ENCODE measurements around the gene TSPAN3.
A peak's percentile ranks its signal among the peaks of the same experiment; 100 is the strongest.

The TSPAN3 gene

DNA sequence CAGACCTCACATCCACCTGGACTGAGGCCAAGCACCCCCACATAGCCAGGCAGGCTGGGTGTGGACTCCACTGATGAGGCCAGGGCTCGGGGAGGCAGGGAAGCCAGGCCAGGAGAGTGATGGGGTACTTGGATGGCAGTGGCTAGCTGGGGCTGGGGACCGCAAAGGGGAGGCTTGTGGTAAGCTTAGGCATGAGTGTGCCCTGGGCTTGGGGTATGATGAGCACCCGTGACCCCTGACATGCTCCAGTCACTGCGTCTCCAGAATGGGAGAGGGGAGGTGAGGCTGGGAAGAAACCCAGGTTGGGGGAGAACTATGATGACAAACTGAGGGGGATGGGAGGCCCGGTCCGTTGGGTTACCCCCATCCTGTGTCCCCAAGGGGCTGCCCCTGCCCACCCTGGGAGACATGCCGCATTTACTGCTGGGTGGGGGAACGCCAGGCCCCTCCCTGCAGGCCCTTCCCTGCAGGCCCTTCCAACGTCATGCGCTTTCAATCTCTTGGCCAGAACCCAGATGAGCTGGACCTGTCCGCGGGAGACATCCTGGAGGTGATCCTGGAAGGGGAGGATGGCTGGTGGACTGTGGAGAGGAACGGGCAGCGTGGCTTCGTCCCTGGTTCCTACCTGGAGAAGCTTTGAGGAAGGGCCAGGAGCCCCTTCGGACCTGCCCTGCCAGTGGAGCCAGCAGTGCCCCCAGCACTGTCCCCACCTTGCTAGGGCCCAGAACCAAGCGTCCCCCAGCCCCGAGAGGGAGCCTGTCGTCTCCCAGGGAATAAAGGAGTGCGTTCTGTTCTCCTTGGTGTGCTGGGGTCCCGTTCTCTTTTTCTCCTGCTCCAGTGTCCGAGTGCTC lies 34.1 kb downstream of the TSPAN3 start:
- DNase-seq (ENCODE audit: low spot score) = peak; percentile 73
- Histone ChIP-seq H3K9me3 (ENCODE audit: severe bottlenecking) (no peaks in the 10 kb centered on the region), H3K27ac (ENCODE audit: poor library complexity, severe bottlenecking) (no peak overlapping the region), H3K36me3 (ENCODE audit: low read depth) (no peaks in the 10 kb centered on the region), H3K4me1 (ENCODE audit: insufficient read depth, poor library complexity, severe bottlenecking) (no peaks in the 10 kb centered on the region), H3K4me3 (ENCODE audit: severe bottlenecking) (no peak overlapping the region), H3K27me3 (ENCODE audit: insufficient read depth, poor library complexity, severe bottlenecking) (no peaks in the 10 kb centered on the region)
- TF ChIP-seq CTCF (IDR thresholded peaks at IDR 0.05; ENCODE audit: poor library complexity, severe bottlenecking) = no peak
- no peak for ATAC-seq (ENCODE audit: low read depth)

DNA sequence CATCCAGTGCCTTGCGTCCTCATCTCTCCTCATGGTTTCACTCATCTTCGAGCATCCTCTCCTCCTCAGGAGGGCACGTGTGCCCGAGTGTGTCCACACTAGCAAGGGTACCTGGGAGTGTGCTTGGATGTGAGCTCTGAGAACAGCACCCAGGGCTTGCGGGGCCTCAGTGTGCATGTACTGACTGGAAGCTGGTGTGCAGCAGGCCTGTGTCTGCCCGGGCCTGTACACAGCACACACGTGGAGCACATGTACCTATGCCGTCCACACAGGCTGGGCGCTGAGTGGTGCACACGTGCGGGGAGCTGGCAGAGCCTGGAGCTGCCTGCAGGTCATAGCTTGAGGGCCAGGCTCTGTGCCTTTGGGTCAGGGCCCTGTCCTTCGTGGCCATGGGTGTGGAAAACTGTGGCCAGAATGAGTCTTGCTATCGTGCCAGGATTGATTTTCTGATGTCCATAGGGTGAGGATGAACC lies 34.9 kb downstream of the TSPAN3 start:
- peak; percentile 65 for DNase-seq (ENCODE audit: low spot score)
- no peak for TF ChIP-seq CTCF (IDR thresholded peaks at IDR 0.05; ENCODE audit: poor library complexity, severe bottlenecking)
- Histone ChIP-seq H3K27me3 (ENCODE audit: insufficient read depth, poor library complexity, severe bottlenecking) (no peaks in the 10 kb centered on the region), H3K4me3 (ENCODE audit: severe bottlenecking) (no peak overlapping the region), H3K27ac (ENCODE audit: poor library complexity, severe bottlenecking) (no peak overlapping the region), H3K4me1 (ENCODE audit: insufficient read depth, poor library complexity, severe bottlenecking) (no peaks in the 10 kb centered on the region), H3K36me3 (ENCODE audit: low read depth) (no peaks in the 10 kb centered on the region), H3K9me3 (ENCODE audit: severe bottlenecking) (no peaks in the 10 kb centered on the region)
- ATAC-seq (ENCODE audit: low read depth) = no peak

- no peak overlapping the region for H3K4me3 ChIP-seq (ENCODE audit: severe bottlenecking)
- no peak for TF ChIP-seq CTCF (IDR thresholded peaks at IDR 0.05; ENCODE audit: poor library complexity, severe bottlenecking)
- ATAC-seq (ENCODE audit: low read depth) (no peak), DNase-seq (ENCODE audit: low spot score) (no peak)
- H3K27me3 ChIP-seq (ENCODE audit: insufficient read depth, poor library complexity, severe bottlenecking) = no peaks in the 10 kb centered on the region
- no peak overlapping the region for H3K27ac ChIP-seq (ENCODE audit: poor library complexity, severe bottlenecking)
- no peaks in the 10 kb centered on the region for H3K4me1 ChIP-seq (ENCODE audit: insufficient read depth, poor library complexity, severe bottlenecking)
- no peaks in the 10 kb centered on the region for H3K36me3 ChIP-seq (ENCODE audit: low read depth)
- no peaks in the 10 kb centered on the region for H3K9me3 ChIP-seq (ENCODE audit: severe bottlenecking)
These were observed 35.3 kb downstream of the TSPAN3 start for GRCh38 chr15:77035584-77035983.

GRCh38 chr15:77034695-77035489 lies 36.0 kb downstream of the TSPAN3 start:
- Histone ChIP-seq H3K9me3 (ENCODE audit: severe bottlenecking) (no peaks in the 10 kb centered on the region), H3K36me3 (ENCODE audit: low read depth) (no peaks in the 10 kb centered on the region), H3K4me1 (ENCODE audit: insufficient read depth, poor library complexity, severe bottlenecking) (no peaks in the 10 kb centered on the region), H3K27ac (ENCODE audit: poor library complexity, severe bottlenecking) (no peak overlapping the region), H3K27me3 (ENCODE audit: insufficient read depth, poor library complexity, severe bottlenecking) (no peaks in the 10 kb centered on the region), H3K4me3 (ENCODE audit: severe bottlenecking) (no peak overlapping the region)
- TF ChIP-seq CTCF (IDR thresholded peaks at IDR 0.05; ENCODE audit: poor library complexity, severe bottlenecking) = peak; percentile 73
- ATAC-seq (ENCODE audit: low read depth) (no peak; the same call in 2 of the 3 replicates), DNase-seq (ENCODE audit: low spot score) (peak; percentile 68)
